Measurements from ENCODE around the gene BBS1. TPM values are rescaled to one million over a fixed set of nuclear protein-coding genes. Genes with fewer than 3 reads are reported as not detected.

The BBS1 gene
- total and polyA plus RNA-seq, 5 donors, result 12.4 to 25.2 (median 19.5) TPM

DNA sequence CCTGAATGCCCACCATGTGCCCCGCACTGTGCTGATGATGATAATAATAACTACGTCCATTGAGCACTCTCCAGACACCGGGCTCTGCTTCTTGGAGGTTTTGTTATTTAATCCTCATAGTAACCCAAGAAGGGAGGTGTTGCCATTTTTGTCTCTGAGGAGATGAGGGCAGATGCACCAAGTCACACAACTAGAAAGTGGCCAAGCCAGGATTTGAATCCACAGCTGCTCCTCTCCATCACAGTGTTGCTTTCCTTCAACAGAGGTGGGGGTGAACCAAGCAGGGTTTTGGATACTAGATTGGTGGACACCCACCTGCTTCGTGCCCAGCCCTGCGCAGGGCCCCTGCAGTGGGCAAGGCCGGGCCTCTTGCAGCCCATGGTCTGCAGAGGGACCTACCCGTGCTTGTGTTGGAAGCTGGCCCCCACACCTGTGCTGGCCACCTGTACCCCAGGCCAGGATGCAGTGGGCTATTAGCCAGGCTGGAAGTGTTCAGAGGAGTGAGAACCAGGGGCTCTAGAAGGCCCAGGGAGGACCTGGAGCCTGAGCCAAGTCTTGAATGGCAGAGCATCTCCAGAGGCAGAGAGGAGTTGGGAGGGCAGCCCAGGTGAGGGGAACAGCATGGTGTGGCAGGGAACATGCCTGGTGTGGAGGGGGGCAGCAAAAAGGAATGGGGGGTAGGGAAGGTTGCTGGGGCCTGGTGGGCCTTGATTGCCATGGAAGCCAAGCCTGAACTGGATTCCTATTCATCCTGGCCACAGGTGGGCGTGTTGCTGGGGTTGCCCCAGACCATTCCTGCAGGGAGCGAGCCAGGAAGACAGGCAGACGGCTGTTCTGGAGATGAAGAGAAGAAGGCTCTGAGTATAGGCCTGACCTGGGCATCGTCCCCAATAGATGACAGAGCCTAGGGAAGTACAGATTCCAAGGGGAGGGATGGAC lies 32.9 kb upstream of the BBS1 start:
- 86% methylated on average over 11 of the region's 11 CpGs for WGBS
- H3K27me3 ChIP-seq (ENCODE audit: control insufficient read depth, insufficient read depth), result no peaks in the 10 kb centered on the region
- no peaks in the 10 kb centered on the region for H3K9me3 ChIP-seq (ENCODE audit: control insufficient read depth, low read length)
- H3K4me3 ChIP-seq (ENCODE audit: low read length), result no peak overlapping the region
- no peak for ATAC-seq
- H3K4me1 ChIP-seq (ENCODE audit: control insufficient read depth, insufficient read depth, low read length), result peaks cover 2% of the 10 kb centered on the region
- no peak overlapping the region for H3K27ac ChIP-seq (ENCODE audit: low read length)
- no peak for DNase-seq
- intact Hi-C loops (cut with DNase I), result no loop called here

DNA sequence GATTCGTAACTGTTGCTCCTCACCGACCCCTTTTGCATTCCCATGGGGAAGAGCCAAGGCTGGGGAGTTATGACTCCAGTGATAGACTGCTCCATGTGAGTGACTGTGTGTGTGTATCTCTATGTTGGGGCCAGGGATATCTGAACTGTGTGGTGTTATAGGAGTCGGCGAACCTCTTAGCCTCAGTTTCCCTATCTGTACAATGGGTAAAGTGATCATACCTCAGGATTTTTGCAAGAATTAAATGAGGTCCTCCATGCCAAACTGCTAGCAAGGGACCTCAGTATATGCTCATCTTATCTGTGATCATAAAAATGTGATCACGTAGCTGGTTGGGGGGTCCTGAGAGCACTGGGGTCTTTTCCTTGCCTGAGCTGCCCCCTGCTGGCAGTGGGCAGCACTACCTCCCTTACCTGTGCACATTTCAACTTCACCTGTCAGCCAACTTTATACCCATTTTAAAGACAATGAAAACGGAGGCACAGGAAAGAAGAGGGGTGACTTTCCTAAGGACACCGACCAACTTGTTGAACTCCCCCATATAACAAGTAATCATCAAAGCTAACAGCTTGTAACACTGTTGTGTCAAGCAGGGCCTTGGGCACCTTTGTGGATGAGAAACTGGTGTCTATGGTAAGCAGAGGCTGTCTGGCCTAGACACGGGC lies 31.6 kb upstream of the BBS1 start:
- no peak overlapping the region for H3K27ac ChIP-seq (ENCODE audit: low read length)
- DNase-seq (no peak), ATAC-seq (no peak)
- H3K27me3 ChIP-seq (ENCODE audit: control insufficient read depth, insufficient read depth), result no peaks in the 10 kb centered on the region
- intact Hi-C loops (cut with DNase I), result no loop called here
- H3K4me3 ChIP-seq (ENCODE audit: low read length), result peak overlapping the region; percentile 79
- H3K9me3 ChIP-seq (ENCODE audit: control insufficient read depth, low read length), result no peaks in the 10 kb centered on the region
- 49% methylated on average over 8 of the region's 8 CpGs for WGBS
- H3K4me1 ChIP-seq (ENCODE audit: control insufficient read depth, insufficient read depth, low read length), result peaks cover 2% of the 10 kb centered on the region

DNA sequence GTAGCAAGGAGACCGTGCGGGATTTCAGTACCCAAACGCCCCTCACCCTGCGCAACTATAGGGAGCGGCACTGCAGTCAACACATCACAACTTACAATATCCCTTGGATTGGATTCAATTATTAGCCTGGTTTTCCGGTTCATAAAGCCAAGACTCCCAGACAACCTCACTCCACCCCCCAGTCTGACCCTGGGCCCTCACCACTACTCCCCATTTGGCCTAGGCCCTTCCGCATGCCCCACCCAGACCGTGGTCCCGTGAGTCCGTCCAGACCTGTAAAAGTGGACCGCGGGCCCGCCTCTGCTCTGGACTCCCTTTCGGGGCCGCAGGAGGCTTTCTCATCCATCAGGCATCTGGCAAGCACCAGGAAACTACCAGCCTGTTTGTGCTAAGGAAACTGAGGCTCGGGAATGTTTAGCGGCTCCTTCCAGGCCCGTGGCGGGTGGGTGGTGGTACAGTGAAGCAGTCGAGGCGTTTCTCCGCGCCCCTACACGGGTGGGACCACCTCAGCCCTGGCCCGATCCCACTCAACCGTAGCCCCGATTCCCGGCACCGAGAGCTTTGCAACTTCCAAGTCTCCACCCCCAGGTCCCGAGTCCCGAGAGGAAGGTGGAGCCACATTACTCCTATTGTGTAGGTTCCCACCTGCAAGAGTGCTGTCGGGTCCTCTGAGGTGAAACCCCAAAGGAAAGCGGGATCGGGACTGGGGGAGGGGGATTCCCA lies 30.9 kb upstream of the BBS1 start:
- H3K4me3 ChIP-seq (ENCODE audit: low read length), result peak overlapping the region; percentile 79
- no peaks in the 10 kb centered on the region for H3K27me3 ChIP-seq (ENCODE audit: control insufficient read depth, insufficient read depth)
- intact Hi-C loops (cut with DNase I), result no loop called here
- DNase-seq, result peak; percentile 64 to 82 (median 78)
- H3K4me1 ChIP-seq (ENCODE audit: control insufficient read depth, insufficient read depth, low read length), result peaks cover 2% of the 10 kb centered on the region
- peak; percentile 37 to 51 for ATAC-seq
- 1% methylated on average over 34 of the region's 34 CpGs for WGBS
- H3K9me3 ChIP-seq (ENCODE audit: control insufficient read depth, low read length), result no peaks in the 10 kb centered on the region
- H3K27ac ChIP-seq (ENCODE audit: low read length), result peak overlapping the region; percentile 92

DNA sequence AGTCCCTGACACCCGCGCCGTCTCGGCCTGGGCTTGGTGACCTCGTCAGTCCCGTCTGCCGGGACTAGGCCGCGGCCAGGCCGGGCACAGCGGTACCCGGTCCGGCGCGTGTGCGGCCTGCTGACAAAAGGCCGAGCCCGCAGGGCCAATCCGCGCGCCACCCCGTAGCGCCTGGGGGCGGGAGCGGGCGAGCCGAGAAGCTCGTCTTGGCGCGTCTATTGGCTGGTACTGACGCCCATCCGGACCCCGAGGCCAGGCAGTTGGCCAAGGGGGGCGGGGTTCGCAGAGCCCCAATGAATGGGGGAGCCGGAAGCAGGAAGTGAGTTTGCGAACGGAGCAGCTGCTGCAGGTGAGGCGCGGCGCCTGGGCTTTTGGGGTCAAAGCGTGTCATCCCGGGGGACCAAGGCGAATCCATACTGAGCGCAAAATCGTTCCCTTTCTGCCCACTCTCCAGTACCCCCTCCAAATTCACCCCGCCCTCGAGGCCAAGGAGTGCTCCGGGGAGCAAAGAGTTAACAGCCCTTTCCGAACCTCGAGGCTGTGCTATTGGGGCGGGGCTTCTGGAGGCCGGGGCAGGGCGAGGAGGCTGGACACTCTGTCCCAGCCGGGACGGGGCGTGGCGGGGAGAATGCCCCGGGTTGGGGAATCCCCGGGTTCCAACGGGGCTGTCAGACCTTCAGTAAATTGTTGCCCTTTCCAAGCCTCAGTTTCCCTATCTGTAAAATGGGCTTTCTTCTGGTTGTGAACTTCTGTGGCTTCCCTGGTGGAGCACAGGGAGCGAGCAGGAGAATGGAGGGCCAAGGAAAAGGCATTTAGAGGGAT lies 30.1 kb upstream of the BBS1 start, which contains the start of gene DPP3:
DPP3 (plus strand) TSS at position 318 of the 822 bp plus-strand sequence. CDS start 1,767 bp downstream, outside the sequence.
- H3K4me1 ChIP-seq (ENCODE audit: control insufficient read depth, insufficient read depth, low read length), result peaks cover 2% of the 10 kb centered on the region
- H3K27me3 ChIP-seq (ENCODE audit: control insufficient read depth, insufficient read depth), result no peaks in the 10 kb centered on the region
- no peaks in the 10 kb centered on the region for H3K9me3 ChIP-seq (ENCODE audit: control insufficient read depth, low read length)
- H3K4me3 ChIP-seq (ENCODE audit: low read length), result peak within 1 kb of the TSS; percentile 79
- DNase-seq, result peak; percentile 99
- 1% methylated on average over 62 of the region's 62 CpGs for WGBS
- intact Hi-C loops (cut with DNase I), result no loop called here
- peak within 1 kb of the TSS; percentile 92 for H3K27ac ChIP-seq (ENCODE audit: low read length)
- peak; percentile 96 to 97 for ATAC-seq

DNA sequence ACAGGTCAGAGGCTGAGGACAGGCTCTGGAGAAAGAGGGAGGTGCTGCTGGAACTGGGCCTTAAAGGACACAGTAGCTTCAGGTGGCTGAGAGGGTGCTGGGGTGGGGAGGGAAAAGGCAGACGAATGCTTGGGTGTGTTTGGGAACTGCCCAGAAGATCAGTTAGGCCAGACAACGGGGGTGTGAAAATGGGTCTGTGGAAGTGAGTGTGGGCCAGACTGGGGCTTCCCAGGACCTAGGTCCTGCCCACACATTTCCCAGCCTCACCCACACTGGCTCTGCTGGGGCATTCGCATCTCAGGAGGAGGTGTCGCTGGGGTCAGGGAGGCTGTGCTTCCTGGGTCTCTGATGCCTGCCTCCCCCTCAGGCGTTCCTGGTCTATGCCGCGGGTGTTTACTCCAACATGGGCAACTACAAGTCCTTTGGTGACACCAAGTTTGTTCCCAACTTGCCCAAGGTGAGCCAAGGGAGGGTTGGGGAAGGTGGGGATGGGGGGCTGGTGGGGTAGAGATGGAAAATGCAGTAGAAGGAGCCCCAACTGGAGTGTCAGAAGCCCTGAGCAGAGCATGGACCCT lies 25.5 kb upstream of the BBS1 start:
- DNase-seq (no peak), ATAC-seq (no peak)
- Histone ChIP-seq H3K4me1 (ENCODE audit: control insufficient read depth, insufficient read depth, low read length) (no peaks in the 10 kb centered on the region), H3K9me3 (ENCODE audit: control insufficient read depth, low read length) (no peaks in the 10 kb centered on the region), H3K27ac (ENCODE audit: low read length) (no peak overlapping the region), H3K4me3 (ENCODE audit: low read length) (no peak overlapping the region), H3K27me3 (ENCODE audit: control insufficient read depth, insufficient read depth) (no peaks in the 10 kb centered on the region)
- 85% methylated on average over 7 of the region's 7 CpGs for WGBS
- intact Hi-C loops (cut with DNase I), result no loop called here

DNA sequence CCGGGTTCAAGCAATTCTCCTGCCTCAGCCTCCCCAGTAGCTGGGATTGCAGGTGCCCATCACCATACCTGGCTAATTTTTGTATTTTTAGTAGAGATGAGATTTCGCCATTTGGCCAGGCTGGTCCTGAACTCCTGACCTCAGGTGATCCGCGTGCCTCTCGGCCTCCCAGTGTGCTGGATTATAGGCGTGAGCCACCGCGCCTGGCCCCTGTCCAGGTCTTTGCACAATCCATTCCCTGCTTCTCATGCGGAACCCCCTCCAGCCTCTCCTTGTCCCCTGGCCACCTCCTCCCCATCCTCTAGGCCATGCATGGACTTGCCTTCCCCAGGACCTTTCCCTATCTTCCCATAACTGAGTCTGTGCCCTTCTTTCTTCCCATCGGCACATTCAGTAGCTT lies 21.5 kb upstream of the BBS1 start:
- DNase-seq (no peak), ATAC-seq (no peak)
- H3K27ac ChIP-seq (ENCODE audit: low read length), result no peak overlapping the region
- WGBS, result 93% methylated on average over 10 of the region's 10 CpGs
- no peak overlapping the region for H3K4me3 ChIP-seq (ENCODE audit: low read length)
- intact Hi-C loops (cut with DNase I), result no loop called here
- no peaks in the 10 kb centered on the region for H3K9me3 ChIP-seq (ENCODE audit: control insufficient read depth, low read length)
- no peaks in the 10 kb centered on the region for H3K4me1 ChIP-seq (ENCODE audit: control insufficient read depth, insufficient read depth, low read length)
- H3K27me3 ChIP-seq (ENCODE audit: control insufficient read depth, insufficient read depth), result no peaks in the 10 kb centered on the region

DNA sequence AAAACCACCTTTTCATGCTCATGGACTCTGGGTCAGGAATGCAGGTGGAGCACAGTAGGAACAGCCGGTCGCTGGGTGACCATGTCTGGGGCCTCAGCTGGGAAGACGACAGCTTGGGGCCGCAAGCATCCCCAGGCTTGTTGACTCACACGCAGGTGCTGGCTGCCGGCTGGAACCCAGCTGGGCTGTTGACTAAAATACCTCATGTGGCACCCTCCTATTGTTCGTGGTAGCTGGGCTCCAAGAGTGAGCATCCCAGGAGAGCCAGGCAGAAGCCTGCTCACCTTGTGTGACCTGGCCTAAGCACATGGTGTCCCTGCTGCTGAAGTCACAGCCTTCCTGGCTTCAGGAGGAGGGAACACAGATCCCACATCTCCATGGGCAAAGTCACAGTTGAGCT lies 20.8 kb upstream of the BBS1 start:
- H3K27ac ChIP-seq (ENCODE audit: low read length), result no peak overlapping the region
- intact Hi-C loops (cut with DNase I), result no loop called here
- H3K4me3 ChIP-seq (ENCODE audit: low read length), result no peak overlapping the region
- H3K27me3 ChIP-seq (ENCODE audit: control insufficient read depth, insufficient read depth), result no peaks in the 10 kb centered on the region
- DNase-seq, result no peak
- ATAC-seq, result no peak
- 85% methylated on average over 7 of the region's 7 CpGs for WGBS
- H3K4me1 ChIP-seq (ENCODE audit: control insufficient read depth, insufficient read depth, low read length), result no peaks in the 10 kb centered on the region
- H3K9me3 ChIP-seq (ENCODE audit: control insufficient read depth, low read length), result no peaks in the 10 kb centered on the region

DNA sequence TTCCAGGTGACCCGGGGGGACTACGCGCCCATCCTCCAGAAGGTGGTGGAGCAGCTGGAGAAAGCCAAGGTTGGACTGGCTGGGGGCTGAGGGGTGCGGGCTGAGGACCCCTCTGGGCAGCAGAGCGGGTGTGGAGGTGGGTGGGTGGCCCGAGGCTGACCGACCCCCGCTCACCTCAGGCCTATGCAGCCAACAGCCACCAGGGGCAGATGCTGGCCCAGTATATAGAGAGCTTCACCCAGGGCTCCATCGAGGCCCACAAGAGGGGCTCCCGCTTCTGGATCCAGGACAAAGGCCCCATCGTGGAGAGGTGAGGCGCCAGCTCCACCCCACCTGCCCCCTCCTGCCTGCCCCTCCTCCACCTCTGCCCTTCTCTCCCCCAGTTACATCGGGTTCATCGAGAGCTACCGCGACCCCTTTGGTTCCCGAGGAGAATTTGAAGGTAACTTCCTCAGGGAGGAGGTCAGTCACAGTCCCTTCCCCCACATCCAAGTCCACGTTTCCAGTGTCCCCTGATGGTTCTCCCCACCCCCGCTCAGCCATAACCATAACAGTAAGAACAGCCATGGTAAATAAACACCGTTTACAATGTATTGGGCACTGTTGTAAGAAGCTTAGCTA lies 19.0 kb upstream of the BBS1 start:
- H3K27ac ChIP-seq (ENCODE audit: low read length), result no peak overlapping the region
- H3K9me3 ChIP-seq (ENCODE audit: control insufficient read depth, low read length), result no peaks in the 10 kb centered on the region
- peak in 1 of 3 donors; percentile 40 for DNase-seq
- H3K4me3 ChIP-seq (ENCODE audit: low read length), result no peak overlapping the region
- H3K27me3 ChIP-seq (ENCODE audit: control insufficient read depth, insufficient read depth), result no peaks in the 10 kb centered on the region
- intact Hi-C loops (cut with DNase I), result no loop called here
- no peak for ATAC-seq
- WGBS, result 68% methylated on average over 20 of the region's 20 CpGs
- H3K4me1 ChIP-seq (ENCODE audit: control insufficient read depth, insufficient read depth, low read length), result no peaks in the 10 kb centered on the region

DNA sequence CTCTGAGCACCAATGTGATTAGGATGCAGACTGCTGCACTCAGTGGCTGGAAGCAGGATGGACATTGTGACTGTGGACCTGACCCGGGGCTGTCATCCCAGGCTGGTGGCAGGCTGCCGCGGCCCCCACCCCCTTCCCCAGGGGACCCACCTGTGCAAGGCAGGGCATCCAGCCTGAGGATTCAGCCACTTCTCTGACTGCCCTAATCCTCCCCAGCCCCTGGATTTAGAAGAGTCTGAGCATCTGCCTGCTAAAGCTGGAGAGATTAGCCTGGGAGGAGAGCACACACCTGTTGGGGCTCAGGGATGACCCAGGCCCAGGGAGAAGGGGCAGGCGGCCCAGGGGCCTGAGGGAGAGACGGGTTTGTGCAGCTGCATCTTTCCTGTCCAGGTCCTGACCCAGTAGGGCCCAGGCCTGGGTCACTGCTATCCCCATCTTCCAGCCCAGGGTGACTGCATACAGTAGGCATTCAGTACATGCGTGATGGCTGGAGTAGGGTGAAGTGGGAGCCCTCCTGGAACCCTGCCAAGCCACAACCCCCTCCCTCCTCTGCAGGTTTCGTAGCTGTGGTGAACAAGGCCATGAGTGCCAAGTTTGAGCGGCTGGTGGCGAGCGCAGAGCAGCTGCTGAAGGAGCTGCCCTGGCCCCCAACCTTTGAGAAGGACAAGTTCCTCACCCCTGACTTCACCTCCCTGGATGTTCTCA lies 18.1 kb upstream of the BBS1 start:
- no peaks in the 10 kb centered on the region for H3K4me1 ChIP-seq (ENCODE audit: control insufficient read depth, insufficient read depth, low read length)
- no peak overlapping the region for H3K27ac ChIP-seq (ENCODE audit: low read length)
- intact Hi-C loops (cut with DNase I), result no loop called here
- H3K4me3 ChIP-seq (ENCODE audit: low read length), result no peak overlapping the region
- WGBS, result 88% methylated on average over 10 of the region's 10 CpGs
- no peak for DNase-seq
- no peaks in the 10 kb centered on the region for H3K27me3 ChIP-seq (ENCODE audit: control insufficient read depth, insufficient read depth)
- ATAC-seq, result no peak
- H3K9me3 ChIP-seq (ENCODE audit: control insufficient read depth, low read length), result no peaks in the 10 kb centered on the region

Measured in right cardiac atrium (tissue), 5 donors.